WERI-Rb-1 (cell line): ENCODE data around the gene NPAS3.
A peak's percentile ranks its signal among the peaks of the same experiment; 100 is the strongest.

Source experiments
- DNase-seq: peaks from one replicate; pipeline ENCODE4 v3.0.0-alpha.2; 2020
- H3K27ac ChIP-seq: fragments of 250-450 bp; sonication (Bioruptor Pico); 2 replicates; pipeline ENCODE4 v1.5.1; 2020; ENCODE audit warnings: mild to moderate bottlenecking, moderate library complexity
- H3K27me3 ChIP-seq: fragments of 250-450 bp; sonication (Bioruptor Pico); 2 replicates; pipeline ENCODE4 v1.5.1; 2021; ENCODE audit warnings: mild to moderate bottlenecking, low read depth, moderate library complexity; ENCODE audit not compliant: insufficient read depth, severe bottlenecking
- H3K36me3 ChIP-seq: fragments of 250-450 bp; sonication (Bioruptor Pico); 2 replicates; pipeline ENCODE4 v1.5.1; 2020; ENCODE audit warnings: mild to moderate bottlenecking, moderate library complexity
- H3K4me3 ChIP-seq: 2 replicates; pipeline ENCODE4 v1.5.1; 2011; ENCODE audit warnings: low read depth, mild to moderate bottlenecking, control low read depth, low read length
- H3K9me3 ChIP-seq: fragments of 250-450 bp; sonication (Bioruptor Pico); 2 replicates; pipeline ENCODE4 v1.5.1; 2021; ENCODE audit warnings: mild to moderate bottlenecking, moderate library complexity; ENCODE audit not compliant: severe bottlenecking
- TF ChIP-seq, protein P1 (sequence below): IDR thresholded peaks from 2 replicates; pipeline ENCODE4 v1.5.1; 2011; ENCODE audit warnings: low read depth, mild to moderate bottlenecking, control low read depth, inconsistent platforms, low read length

The NPAS3 gene

GRCh38 chr14:33150666-33151428 is 212.2 kb downstream of the NPAS3 start:
- Histone ChIP-seq H3K4me3 (no peak overlapping the region), H3K27me3 (no peaks in the 10 kb centered on the region), H3K36me3 (no peaks in the 10 kb centered on the region), H3K27ac (no peak overlapping the region), H3K9me3 (no peaks in the 10 kb centered on the region)
- no peak for DNase-seq
- TF ChIP-seq, protein P1, sequence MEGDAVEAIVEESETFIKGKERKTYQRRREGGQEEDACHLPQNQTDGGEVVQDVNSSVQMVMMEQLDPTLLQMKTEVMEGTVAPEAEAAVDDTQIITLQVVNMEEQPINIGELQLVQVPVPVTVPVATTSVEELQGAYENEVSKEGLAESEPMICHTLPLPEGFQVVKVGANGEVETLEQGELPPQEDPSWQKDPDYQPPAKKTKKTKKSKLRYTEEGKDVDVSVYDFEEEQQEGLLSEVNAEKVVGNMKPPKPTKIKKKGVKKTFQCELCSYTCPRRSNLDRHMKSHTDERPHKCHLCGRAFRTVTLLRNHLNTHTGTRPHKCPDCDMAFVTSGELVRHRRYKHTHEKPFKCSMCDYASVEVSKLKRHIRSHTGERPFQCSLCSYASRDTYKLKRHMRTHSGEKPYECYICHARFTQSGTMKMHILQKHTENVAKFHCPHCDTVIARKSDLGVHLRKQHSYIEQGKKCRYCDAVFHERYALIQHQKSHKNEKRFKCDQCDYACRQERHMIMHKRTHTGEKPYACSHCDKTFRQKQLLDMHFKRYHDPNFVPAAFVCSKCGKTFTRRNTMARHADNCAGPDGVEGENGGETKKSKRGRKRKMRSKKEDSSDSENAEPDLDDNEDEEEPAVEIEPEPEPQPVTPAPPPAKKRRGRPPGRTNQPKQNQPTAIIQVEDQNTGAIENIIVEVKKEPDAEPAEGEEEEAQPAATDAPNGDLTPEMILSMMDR = no peak

GRCh38 chr14:33163109-33163508 is 224.4 kb downstream of the NPAS3 start:
- no peak overlapping the region for H3K27ac ChIP-seq
- no peaks in the 10 kb centered on the region for H3K9me3 ChIP-seq
- DNase-seq = no peak
- no peaks in the 10 kb centered on the region for H3K36me3 ChIP-seq
- H3K27me3 ChIP-seq = no peaks in the 10 kb centered on the region
- H3K4me3 ChIP-seq = no peak overlapping the region
- TF ChIP-seq, protein P1 = no peak

- H3K4me3 ChIP-seq = no peak overlapping the region
- H3K36me3 ChIP-seq = no peaks in the 10 kb centered on the region
- TF ChIP-seq, protein P1 = no peak
- DNase-seq = peak; percentile 15
- H3K27ac ChIP-seq = no peak overlapping the region
- H3K9me3 ChIP-seq = no peaks in the 10 kb centered on the region
- H3K27me3 ChIP-seq = no peaks in the 10 kb centered on the region
Observed at GRCh38 chr14:33163600-33163999, 224.9 kb downstream of the NPAS3 start.

GRCh38 chr14:33165144-33165925 is 226.7 kb downstream of the NPAS3 start:
- H3K36me3 ChIP-seq = no peaks in the 10 kb centered on the region
- H3K4me3 ChIP-seq = no peak overlapping the region
- TF ChIP-seq, protein P1 = no peak

GRCh38 chr14:33165926-33166289 is 227.2 kb downstream of the NPAS3 start:
- Histone ChIP-seq H3K9me3 (no peaks in the 10 kb centered on the region), H3K27ac (no peak overlapping the region), H3K36me3 (no peaks in the 10 kb centered on the region), H3K4me3 (no peak overlapping the region), H3K27me3 (no peaks in the 10 kb centered on the region)
- TF ChIP-seq, protein P1 = no peak
- no peak for DNase-seq

More at GRCh38 chr14:33165144-33165925, 226.7 kb downstream of the NPAS3 start:
- H3K9me3 ChIP-seq = no peaks in the 10 kb centered on the region
- H3K27ac ChIP-seq = no peak overlapping the region
- H3K27me3 ChIP-seq = no peaks in the 10 kb centered on the region
- DNase-seq = no peak
